Measurements from ENCODE around the gene SCAPER.

The SCAPER gene

DNA sequence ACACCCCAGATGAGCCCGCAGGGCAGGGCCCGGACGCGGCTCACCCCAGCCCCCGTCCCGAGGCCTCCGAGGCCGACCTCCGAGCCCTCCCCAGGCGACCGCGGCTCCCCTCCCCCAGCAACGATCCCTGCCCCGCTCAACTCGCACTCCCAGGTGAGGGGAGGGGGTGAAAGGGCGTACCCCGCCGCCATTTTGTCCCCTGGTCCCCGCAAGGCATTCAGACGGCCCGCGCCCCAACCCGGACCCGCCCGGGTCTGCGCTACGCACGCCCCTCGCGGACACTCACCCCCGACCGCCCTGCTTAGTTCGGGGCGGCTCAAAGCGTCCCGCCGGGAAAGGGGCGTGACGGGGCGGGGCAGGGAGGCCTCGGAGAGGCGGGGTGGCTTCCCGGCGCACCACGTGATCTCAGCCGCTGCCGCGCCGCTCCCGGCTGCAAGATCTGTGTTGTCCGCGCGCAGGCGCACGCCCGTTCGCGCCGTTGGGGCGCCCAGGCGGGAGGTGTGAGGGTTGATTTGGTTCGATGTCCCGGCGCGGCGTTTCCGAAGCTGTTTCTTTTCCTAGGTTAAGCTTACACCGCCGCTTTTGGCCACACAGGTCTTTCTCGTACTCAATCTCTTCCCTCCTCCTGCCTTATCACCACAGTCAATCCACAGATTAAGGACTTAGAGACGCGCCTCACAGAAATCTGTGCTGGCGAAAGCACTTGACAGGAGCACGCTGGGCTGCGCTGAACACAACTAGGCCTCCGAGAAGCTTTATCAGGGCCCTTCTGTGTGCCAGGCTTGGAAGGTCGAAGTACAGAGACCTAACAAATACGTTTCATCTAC lies at the start of gene SCAPER:
SCAPER (minus strand) TSS at position 328 of the 827 bp plus-strand sequence. CDS start 21,523 bp downstream, outside the sequence.
- peak; percentile 90 for DNase-seq (ENCODE audit: low spot score)

DNA sequence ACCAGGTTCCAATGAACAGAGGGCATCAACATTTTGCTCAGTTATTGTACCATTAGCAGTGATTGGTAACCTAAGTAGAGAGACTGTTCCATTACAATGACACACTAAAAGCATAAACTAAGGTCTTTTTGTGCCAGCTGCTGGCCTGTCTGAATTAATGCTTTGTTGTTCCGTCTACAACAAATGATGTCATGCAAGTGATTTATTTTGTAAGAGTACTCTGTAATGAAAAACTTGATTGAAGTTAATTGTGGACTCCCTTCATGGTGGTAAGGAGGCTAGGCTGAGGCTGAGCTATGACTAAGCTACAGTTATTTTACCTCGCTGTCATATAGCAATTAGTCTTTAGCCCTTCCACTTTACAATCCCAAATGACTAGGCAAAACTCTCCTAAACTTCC lies 49.6 kb upstream of the SCAPER start:
- DNase-seq (ENCODE audit: low spot score) = no peak

DNA sequence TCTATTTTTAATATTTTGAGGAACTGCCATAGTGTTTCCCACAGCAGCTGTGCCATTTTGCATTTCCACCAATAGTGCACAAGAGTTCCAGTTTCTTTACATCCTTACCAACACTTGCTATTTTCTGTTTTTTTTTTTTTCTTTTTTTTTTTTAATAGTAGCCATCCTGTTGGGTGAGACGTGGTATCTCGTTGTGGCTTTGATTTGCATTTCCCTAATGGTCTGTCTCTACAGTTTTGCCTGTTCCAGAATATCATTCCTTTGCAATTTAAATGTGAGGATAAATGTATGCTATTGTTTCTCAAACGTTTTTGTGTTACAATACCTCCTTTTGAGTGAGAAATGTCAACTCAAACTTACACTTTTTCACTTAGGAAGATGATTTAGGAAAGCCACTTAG lies 48.8 kb upstream of the SCAPER start:
- DNase-seq (ENCODE audit: low spot score) = no peak

- DNase-seq (ENCODE audit: low spot score) = no peak
These were observed 46.1 kb upstream of the SCAPER start for GRCh38 chr15:76951220-76951619.

- no peak for DNase-seq (ENCODE audit: low spot score)
These were observed 42.3 kb upstream of the SCAPER start for GRCh38 chr15:76947454-76947853.

- DNase-seq (ENCODE audit: low spot score) = no peak
These were observed 40.5 kb upstream of the SCAPER start for GRCh38 chr15:76945494-76946093.

GRCh38 chr15:76942331-76942730 lies 37.2 kb upstream of the SCAPER start:
- DNase-seq (ENCODE audit: low spot score) = no peak

- no peak for DNase-seq (ENCODE audit: low spot score)
These were observed 36.5 kb upstream of the SCAPER start for GRCh38 chr15:76941636-76942035.

DNA sequence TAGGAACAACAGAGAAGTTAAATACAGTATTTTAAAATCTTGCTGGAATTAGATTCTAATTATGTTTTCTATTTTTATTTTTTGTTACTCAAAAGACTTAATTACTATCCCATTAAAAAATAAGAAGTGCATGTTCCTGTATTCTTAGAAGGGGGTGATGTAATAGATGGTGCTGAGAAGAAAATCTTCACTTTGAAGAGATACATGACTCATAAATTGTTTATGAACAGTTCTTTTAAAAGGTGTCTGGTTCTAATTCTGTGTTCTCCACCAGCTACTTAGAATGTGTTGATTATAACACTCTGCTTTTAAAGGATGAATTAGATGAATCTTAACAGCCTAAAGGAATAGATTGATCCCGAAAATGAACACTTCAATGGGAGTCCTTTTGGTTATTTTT lies 34.6 kb upstream of the SCAPER start:
- DNase-seq (ENCODE audit: low spot score) = no peak

- DNase-seq (ENCODE audit: low spot score) = no peak
These were observed 33.6 kb upstream of the SCAPER start for GRCh38 chr15:76938752-76939151.

- no peak for DNase-seq (ENCODE audit: low spot score)
These were observed 31.5 kb upstream of the SCAPER start for GRCh38 chr15:76936671-76937070.

GRCh38 chr15:76935620-76936019 lies 30.5 kb upstream of the SCAPER start:
- DNase-seq (ENCODE audit: low spot score) = no peak

- no peak for DNase-seq (ENCODE audit: low spot score)
These were observed 27.2 kb upstream of the SCAPER start for GRCh38 chr15:76932135-76932966.

DNA sequence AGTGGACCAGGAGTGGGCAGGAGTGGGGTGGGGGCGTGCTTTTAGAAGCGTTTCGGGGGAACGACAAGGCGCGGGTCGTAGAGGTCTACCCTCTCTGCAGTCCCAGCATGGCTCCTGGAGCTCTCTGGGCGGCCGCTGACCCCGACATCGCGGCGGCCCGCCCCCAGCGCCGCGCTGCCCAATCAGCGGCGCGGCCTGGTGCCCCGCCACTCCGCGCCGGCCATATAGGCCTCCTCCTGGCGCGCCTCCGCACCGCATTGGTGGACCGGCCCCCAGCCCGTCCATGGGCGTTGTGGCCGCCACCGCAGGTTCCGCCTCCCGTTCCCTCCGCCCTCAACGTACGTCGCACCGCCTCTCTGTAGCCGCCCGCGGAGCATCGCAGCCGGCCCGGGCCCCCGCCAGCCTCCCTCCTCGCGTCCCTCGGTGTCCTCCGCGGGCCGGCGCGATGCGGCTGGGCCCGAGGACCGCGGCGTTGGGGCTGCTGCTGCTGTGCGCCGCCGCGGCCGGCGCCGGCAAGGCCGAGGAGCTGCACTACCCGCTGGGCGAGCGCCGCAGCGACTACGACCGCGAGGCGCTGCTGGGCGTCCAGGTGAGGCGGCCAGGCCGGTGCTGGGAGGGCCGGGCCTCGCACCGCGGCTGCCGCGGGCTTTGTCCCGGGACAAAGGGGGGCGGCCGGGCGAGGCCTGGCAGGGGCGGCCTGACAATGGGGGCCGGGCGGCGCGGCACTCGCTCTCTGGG lies 26.4 kb upstream of the SCAPER start, which contains the start of gene RCN2:
RCN2 (plus strand) TSS at position 353 of the 738 bp plus-strand sequence; CDS start at position 446, 93 bp downstream.
- peak; percentile 92 for DNase-seq (ENCODE audit: low spot score)

- no peak for DNase-seq (ENCODE audit: low spot score)
These were observed 25.8 kb upstream of the SCAPER start for GRCh38 chr15:76930831-76931396.

GRCh38 chr15:76929011-76929760 lies 24.0 kb upstream of the SCAPER start:
- DNase-seq (ENCODE audit: low spot score) = no peak

DNA sequence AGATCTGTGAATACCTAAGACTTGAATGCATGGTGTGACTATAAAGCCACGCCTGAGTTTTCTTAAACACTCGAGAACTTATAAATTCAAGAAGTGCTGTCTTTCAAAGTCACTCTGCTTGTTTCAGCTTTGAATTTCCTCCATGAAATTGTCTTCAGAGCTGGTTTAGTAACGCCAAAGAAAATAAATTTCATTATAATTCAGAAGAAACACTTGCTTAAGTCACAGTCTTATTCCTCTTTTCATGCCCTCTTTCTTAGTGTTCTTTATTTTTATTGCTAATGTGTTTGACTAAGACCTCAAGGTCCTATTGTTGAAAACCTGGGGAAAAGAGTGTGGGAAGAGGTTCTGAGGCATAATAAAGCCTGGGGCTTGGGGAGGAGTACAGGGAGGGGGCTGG lies 23.1 kb upstream of the SCAPER start:
- DNase-seq (ENCODE audit: low spot score) = no peak

DNA sequence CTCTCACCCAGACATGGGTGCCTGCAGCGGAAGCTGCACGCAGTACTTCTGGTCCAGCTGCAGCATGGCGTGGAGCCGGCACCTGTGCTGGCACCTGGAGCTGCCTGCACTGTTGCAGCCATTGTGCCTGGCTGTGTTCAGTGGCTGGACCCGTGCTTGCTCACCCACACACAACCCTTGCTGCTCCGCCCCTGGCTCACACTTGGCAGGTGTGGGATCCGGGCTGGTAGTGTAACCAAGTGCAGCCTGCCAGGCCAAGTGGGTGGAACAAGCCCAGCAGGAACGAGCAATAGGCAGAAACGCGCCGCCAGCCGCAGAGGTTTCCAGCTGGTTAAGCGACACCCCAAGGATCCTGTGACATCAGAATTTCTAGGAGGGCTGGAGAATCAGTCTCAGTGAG lies 11.2 kb upstream of the SCAPER start:
- no peak for DNase-seq (ENCODE audit: low spot score)

DNA sequence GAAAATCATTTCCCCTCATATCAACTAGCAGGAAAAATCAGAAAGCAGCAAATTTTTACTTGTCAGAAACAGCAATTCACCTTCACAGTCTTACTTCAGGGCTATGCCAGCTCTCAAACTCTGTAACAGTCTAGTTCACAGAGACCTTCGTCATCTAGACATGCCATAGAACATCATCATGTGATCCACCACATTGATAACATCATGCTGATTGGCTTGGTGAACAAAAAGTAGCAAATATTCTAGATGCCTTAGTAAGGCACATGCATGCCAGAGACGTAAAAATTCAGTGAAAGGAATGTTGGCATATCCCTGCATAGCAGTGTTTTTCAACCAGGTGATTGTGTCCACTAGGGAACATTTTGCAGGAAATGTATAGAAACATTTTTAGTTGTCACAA lies 8.6 kb upstream of the SCAPER start:
- no peak for DNase-seq (ENCODE audit: low spot score)

DNA sequence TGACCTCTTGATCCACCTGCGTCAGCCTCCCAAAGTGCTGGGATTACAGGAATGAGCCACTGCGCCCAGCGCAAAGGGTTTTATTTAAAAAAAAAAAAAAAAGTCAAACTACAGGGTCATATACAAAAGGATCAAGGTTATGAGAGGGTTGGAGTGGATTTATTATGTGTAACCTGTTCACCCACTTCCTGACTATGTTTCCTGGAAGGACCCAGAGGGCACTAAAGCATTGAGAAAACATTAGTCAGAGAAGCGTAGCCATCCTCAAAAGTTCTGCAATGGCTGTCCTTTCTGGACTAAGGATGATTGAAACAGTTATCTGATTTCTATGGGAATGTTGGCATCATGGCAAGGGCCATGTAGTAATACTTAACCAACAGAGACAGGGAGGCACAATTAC lies 7.3 kb upstream of the SCAPER start:
- no peak for DNase-seq (ENCODE audit: low spot score)

DNA sequence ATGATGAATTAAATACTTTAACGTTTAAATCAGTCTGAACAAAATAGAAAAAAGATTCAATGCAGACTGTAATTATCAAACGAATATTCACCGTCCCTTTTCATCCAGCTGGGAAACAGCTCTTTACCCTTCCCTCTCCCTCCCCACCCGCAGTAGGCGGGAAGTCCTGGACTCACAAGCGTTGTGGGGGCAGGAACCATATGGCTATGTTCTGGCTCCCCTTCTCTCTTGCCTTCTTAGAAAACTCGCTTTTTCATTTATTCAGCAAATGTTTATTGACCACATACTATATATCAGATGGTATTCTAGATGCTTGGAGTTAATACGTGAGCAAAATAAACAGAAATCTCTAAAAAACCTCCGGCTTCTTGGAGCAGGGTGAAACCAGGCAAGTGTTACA lies 715 bp upstream of the SCAPER start:
- no peak for DNase-seq (ENCODE audit: low spot score)

Measured in CD4-positive, alpha-beta T cell treated with Interleukin-15 for 4 hours (primary cell).